Inferior parietal cortex (tissue), 1 donor: ENCODE data around the gene SGPL1.
A peak's percentile ranks its signal among the peaks of the same experiment; 100 is the strongest.

Experiments used
- DNase-seq: peaks from one replicate; pipeline ENCODE4 v3.0.0-alpha.2; 2016; ENCODE audit errors: extremely low spot score

SGPL1 gene

GRCh38 chr10:70885481-70885880, 69.7 kb downstream of the SGPL1 start:
- no peak for DNase-seq

- no peak for DNase-seq
Measured at GRCh38 chr10:70885931-70886903, 70.5 kb downstream of the SGPL1 start.

- no peak for DNase-seq
Measured at GRCh38 chr10:70886921-70887665, 71.3 kb downstream of the SGPL1 start.

GRCh38 chr10:70887804-70888800, 72.4 kb downstream of the SGPL1 start, which contains the start of gene PCBD1:
PCBD1 (minus strand) TSS chr10:70888565; CDS start chr10:70888533, 32 bp downstream.
- peak; percentile 43 for DNase-seq

- DNase-seq = no peak
Measured at GRCh38 chr10:70889291-70889690, 73.5 kb downstream of the SGPL1 start.

- peak; percentile 42 for DNase-seq
Measured at GRCh38 chr10:70890917-70891431, 75.2 kb downstream of the SGPL1 start.

GRCh38 chr10:70891627-70892026, 75.9 kb downstream of the SGPL1 start:
- no peak for DNase-seq

GRCh38 chr10:70892631-70893030, 76.9 kb downstream of the SGPL1 start:
- no peak for DNase-seq

- no peak for DNase-seq
Measured at GRCh38 chr10:70893227-70894006, 77.7 kb downstream of the SGPL1 start.

- no peak for DNase-seq
Measured at GRCh38 chr10:70894416-70894815, 78.7 kb downstream of the SGPL1 start.

GRCh38 chr10:70896551-70896950, 80.8 kb downstream of the SGPL1 start:
- no peak for DNase-seq

GRCh38 chr10:70898687-70899086, 82.9 kb downstream of the SGPL1 start:
- no peak for DNase-seq

GRCh38 chr10:70899096-70899495, 83.3 kb downstream of the SGPL1 start:
- DNase-seq = no peak

- no peak for DNase-seq
Measured at GRCh38 chr10:70901276-70901878, 85.6 kb downstream of the SGPL1 start.

- DNase-seq = no peak
Measured at GRCh38 chr10:70902661-70903261, 87.0 kb downstream of the SGPL1 start.

- peak; percentile 70 for DNase-seq
Measured at GRCh38 chr10:70903262-70903921, 87.6 kb downstream of the SGPL1 start.

GRCh38 chr10:70905071-70906021, 89.6 kb downstream of the SGPL1 start:
- DNase-seq = no peak
